GM12872 (cell line): ENCODE data around the gene RHBDD2.

Experiments
- TF ChIP-seq, protein P1 (sequence below): IDR thresholded peaks from 3 replicates; pipeline ENCODE4 v1.5.1; 2011; ENCODE audit warnings: low read depth, mild to moderate bottlenecking, low read length, moderate library complexity; ENCODE audit not compliant: insufficient read depth

Gene RHBDD2

DNA sequence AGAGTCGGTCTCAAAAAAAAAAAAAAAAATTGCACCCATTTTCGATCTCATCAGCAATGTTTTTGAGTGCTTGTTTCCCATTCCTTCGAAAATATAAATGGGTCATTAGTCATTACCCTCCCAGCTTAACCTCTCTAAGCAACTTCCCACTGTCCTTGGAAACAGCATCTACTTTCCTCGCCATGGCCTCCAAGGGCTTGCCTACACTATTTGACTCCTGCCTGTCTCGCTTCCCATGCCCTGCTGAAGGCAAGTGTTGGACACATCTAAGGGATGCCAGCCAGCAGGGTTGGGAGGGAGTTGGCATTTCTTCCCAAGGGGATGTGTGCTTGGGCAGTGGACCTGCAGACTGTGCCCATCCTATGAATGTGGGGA lies 12.7 kb upstream of the RHBDD2 start:
- TF ChIP-seq, protein P1, sequence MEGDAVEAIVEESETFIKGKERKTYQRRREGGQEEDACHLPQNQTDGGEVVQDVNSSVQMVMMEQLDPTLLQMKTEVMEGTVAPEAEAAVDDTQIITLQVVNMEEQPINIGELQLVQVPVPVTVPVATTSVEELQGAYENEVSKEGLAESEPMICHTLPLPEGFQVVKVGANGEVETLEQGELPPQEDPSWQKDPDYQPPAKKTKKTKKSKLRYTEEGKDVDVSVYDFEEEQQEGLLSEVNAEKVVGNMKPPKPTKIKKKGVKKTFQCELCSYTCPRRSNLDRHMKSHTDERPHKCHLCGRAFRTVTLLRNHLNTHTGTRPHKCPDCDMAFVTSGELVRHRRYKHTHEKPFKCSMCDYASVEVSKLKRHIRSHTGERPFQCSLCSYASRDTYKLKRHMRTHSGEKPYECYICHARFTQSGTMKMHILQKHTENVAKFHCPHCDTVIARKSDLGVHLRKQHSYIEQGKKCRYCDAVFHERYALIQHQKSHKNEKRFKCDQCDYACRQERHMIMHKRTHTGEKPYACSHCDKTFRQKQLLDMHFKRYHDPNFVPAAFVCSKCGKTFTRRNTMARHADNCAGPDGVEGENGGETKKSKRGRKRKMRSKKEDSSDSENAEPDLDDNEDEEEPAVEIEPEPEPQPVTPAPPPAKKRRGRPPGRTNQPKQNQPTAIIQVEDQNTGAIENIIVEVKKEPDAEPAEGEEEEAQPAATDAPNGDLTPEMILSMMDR: no peak

DNA sequence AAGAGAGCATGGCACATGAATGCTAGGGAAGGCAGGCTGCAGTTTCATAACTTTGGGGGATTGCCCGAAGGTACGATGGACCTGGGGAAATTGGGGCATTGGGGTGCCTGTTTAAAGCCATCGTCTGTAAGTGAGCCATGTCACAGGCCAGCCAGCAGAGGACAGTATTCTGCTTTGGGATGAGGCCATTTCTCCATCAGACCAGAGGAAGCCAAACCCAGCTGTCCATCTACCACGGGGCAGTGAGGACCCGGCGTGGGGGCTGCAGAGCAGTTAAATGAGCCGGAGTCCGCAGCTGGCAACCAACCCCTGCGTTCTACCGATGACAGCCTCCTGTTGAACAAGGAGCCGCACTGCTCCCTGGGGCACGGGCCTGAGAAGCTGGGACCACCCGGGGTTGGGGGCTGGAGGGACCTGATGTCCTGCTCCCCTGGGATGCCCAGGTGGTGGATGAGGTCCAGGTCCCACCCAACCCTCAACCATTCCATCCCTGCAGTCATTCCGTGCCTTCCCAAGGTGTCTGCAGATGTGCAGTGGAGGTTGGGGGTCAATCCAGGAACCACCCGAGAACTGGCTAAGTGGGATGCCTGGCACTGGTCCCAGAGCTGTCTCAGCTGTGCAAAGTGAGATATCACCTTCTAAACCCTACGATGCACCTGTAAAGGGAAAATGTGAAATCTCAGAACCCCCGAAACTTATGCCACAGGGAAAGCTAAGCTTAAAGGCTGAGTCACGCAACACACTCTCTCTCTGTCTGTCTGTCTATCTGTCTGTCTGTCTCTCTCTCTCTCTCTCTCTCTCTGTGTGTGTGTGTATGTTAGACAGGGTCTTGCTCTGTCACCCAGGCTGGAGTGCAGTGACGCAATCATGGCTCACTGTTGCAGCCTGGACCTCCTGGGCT lies 12.1 kb upstream of the RHBDD2 start:
- TF ChIP-seq, protein P1: peak; percentile 99

GRCh38 chr7:75867390-75867717 lies 11.5 kb upstream of the RHBDD2 start:
- TF ChIP-seq, protein P1: no peak

- TF ChIP-seq, protein P1: no peak
Observed at GRCh38 chr7:75868153-75868552, 10.7 kb upstream of the RHBDD2 start.

GRCh38 chr7:75869776-75870379 lies 9.0 kb upstream of the RHBDD2 start:
- TF ChIP-seq, protein P1: no peak

DNA sequence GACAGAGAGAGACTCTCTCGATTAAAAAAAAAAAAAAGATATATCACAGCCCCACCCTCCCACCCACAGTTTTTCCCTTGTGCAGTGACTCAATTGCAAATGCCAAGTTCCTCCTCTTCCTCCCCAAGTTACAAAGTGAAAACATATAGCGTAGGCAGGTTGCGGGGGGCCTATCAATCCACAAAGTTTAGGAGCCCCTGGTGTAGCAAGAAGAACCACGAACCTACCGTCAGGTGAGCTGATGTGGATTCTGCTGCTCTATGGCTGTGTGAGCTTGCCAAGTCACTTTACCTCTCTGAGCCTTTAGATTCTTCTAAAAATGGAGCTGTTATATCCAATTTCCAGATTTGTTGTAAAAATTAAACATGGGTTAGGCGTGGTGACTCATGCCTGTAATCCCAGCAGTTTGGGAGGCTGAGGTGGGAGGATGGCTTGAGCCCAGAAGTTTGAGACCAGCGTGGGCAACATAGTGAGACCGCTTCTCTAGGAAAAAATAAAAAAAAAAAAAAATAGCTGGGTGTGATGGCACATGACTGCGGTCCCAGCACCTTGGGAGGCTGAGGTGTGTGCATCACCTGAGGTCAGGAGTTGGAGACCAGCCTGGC lies 8.2 kb upstream of the RHBDD2 start:
- TF ChIP-seq, protein P1: no peak

DNA sequence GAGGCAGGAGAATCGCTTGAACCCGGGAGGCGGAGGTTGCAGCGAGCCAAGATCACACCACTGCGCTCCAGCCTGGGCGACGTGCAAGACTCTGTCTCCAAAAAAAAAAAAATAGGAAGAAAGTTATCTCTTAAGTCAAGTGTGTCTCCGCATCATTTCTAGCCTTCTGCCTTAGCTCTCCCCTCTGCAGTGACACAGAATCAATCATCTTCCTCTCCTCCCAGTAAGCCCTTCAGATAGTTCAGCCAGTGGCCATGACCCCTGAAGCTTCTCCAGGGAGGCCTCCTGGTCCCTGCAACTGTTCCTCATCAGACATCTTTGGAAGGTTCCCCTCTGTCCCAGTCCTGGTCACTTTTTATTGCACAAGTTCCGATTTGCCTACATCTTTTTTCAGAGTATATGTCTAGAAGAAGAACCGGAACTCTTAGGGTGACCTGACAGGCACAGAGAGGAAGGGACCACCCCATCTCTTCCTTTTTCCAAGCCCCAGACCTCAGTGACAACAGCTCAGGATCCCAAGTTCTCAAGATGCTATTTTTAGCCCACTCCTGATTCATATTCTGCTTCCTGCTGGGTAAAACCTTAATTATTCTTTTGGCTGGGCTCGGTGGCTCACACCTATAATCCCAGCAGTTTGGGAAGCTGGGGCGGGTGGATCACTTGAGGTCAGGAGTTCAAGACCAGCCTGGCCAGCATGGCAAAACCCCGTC lies 6.6 kb upstream of the RHBDD2 start:
- TF ChIP-seq, protein P1: no peak
